HG02759 (cell line): ENCODE results near the gene ICA1L.
"Not testable (repeated sequence)": the region's sequence is repeated elsewhere in the genome, so short reads cannot be mapped to it uniquely, and the experiment has no call there.

Source experiments
- ATAC-seq: cut with Tn5 transposase; IDR thresholded peaks from one replicate; pipeline ENCODE4 v1.9.1; 2021; ENCODE audit warnings: mild to moderate bottlenecking, moderate library complexity; ENCODE audit not compliant: unreplicated experiment

ICA1L gene

GRCh38 chr2:202847693-202848524 is 23.7 kb downstream of the ICA1L start:
- peak; percentile 81 for ATAC-seq

GRCh38 chr2:202844656-202845055 is 26.9 kb downstream of the ICA1L start:
- no peak for ATAC-seq

GRCh38 chr2:202842690-202843089 is 28.9 kb downstream of the ICA1L start:
- ATAC-seq: no peak

- no peak for ATAC-seq
These were observed 30.3 kb downstream of the ICA1L start for GRCh38 chr2:202841090-202841867.

GRCh38 chr2:202831242-202832220 is 40.0 kb downstream of the ICA1L start:
- peak; percentile 60 for ATAC-seq

GRCh38 chr2:202824901-202825300 is 46.7 kb downstream of the ICA1L start:
- no peak for ATAC-seq

- no peak for ATAC-seq
These were observed 49.2 kb downstream of the ICA1L start for GRCh38 chr2:202822411-202822810.

- ATAC-seq: no peak
These were observed 50.1 kb downstream of the ICA1L start for GRCh38 chr2:202821206-202822160.

- ATAC-seq: no peak
These were observed 53.2 kb downstream of the ICA1L start for GRCh38 chr2:202818321-202818720.

- no peak for ATAC-seq
These were observed 53.8 kb downstream of the ICA1L start for GRCh38 chr2:202817771-202818170.

- no peak for ATAC-seq
These were observed 55.8 kb downstream of the ICA1L start for GRCh38 chr2:202815548-202816360.

GRCh38 chr2:202814226-202814625 is 57.3 kb downstream of the ICA1L start:
- no peak for ATAC-seq

- ATAC-seq: no peak
These were observed 58.2 kb downstream of the ICA1L start for GRCh38 chr2:202813387-202813786.

- no peak for ATAC-seq
These were observed 62.8 kb downstream of the ICA1L start for GRCh38 chr2:202808754-202809153.

GRCh38 chr2:202807431-202808138 is 64.0 kb downstream of the ICA1L start:
- ATAC-seq: not testable (repeated sequence)

GRCh38 chr2:202805911-202806310 is 65.7 kb downstream of the ICA1L start:
- not testable (repeated sequence) for ATAC-seq

GRCh38 chr2:202797944-202798343 is 73.6 kb downstream of the ICA1L start:
- no peak for ATAC-seq

- ATAC-seq: no peak
These were observed 80.9 kb downstream of the ICA1L start for GRCh38 chr2:202790676-202791075.
